Measurements from ENCODE around the gene DLGAP5. TPM values are rescaled to one million over a fixed set of nuclear protein-coding genes. Genes with fewer than 3 reads are reported as not detected.

The DLGAP5 gene
- total RNA-seq, 1 donor from 2014 or later = 4.9 TPM

DNA sequence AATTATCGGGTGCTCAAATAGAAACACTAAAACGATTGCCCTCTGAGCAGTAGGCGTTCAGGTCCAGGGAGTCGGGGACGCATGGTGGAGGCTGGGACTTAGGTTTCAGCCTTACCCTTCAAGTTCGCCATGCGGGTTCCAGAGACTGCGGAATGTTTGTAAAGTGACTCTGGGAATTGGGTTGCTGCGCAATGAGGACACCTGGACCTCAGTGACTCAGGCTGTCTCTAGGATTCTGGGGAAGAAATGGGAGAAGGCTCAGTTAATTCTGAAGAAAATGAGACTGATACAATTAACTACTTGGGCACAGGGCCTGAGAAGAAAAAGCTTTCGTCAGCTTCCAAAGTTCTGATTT lies 61.2 kb downstream of the DLGAP5 start:
- DNase-seq (ENCODE audit: low spot score in 2 of 2) = no peak
- no peak for FAIRE-seq

GRCh38 chr14:55129428-55130195 lies 61.8 kb downstream of the DLGAP5 start:
- DNase-seq (ENCODE audit: low spot score in 2 of 2) (peak in 1 of 2 donors; percentile 40), FAIRE-seq (no peak)

DNA sequence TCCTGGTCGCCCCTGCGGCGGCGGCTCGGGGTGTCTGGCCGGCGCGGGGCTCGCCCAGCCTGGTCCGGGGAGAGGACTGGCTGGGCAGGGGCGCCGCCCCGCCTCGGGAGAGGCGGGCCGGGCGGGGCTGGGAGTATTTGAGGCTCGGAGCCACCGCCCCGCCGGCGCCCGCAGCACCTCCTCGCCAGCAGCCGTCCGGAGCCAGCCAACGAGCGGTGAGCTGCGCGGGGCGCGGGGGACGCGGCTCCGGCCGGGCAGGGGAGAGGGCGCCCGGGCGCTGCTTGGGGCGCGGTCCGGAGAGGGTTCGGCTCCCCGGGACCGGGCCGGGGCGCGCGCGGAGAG lies 62.3 kb downstream of the DLGAP5 start, which contains the start of gene LGALS3:
TSS of gene LGALS3 (plus strand) at position 167 of the 342 bp plus-strand sequence. CDS start 8,122 bp downstream, outside the sequence.
- FAIRE-seq = no peak
- DNase-seq (ENCODE audit: low spot score in 2 of 2) = peak; percentile 67 to 68

DNA sequence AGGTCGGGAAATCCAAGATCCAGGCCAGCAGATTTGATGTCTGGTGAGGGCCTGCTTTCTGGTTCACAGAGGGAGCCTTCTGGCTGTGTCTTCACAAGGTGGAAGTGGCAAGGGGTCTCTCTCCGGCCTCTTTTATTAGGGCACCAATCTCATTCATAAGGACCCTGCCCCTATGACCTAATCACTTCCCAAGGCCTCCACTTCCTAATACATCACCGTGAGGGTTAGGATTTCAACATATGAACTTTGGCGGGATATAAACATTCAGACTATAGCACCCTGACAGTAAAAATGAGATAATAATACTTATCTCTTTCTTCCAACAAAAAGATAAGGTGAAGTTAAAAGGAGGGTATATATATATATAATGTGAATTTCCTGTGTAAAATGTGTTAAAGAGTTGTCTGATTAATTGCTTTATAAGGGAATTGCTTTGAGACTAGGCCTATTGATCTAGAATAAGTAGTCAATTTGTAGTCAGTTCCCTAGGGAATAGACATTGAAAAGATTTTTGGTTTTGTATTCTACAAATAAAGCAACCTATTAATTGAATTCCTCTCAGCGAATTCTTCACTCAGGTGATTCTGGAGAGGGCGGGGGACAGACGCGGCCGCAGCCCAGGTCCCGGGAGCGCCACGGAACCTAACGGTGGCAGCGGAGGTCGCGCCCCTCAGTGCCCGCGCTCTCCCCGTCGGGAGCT lies 62.8 kb downstream of the DLGAP5 start:
- FAIRE-seq (no peak), DNase-seq (ENCODE audit: low spot score in 2 of 2) (no peak)

GRCh38 chr14:55127460-55127951 lies 63.9 kb downstream of the DLGAP5 start:
- DNase-seq (ENCODE audit: low spot score in 2 of 2) (no peak), FAIRE-seq (no peak)

DNA sequence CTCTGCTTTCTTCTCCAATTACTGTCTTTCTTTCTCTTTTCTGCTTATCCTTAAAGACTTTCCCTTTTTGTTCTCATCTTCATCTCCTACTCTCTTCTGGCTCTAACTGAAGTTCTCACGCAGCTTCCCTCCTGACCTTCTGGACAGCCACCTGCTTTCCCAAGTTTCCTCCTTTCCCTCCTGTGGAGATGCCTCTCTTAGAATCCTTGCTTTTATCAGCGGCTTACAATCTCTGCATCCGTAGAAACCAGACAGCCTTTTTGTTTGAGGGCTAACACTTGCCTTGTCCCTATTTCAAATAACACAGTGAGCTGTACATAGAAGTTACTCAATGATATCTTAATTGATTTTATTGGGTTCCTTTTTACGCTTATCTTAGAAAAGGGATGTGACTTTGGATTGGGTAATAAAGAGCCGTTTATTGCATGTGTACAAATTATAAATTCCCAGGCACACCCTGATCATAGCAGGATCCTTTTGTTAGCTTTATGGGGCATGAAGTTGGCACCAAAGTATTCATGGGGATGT lies 64.4 kb downstream of the DLGAP5 start:
- no peak for DNase-seq (ENCODE audit: low spot score in 2 of 2)
- FAIRE-seq = no peak

DNA sequence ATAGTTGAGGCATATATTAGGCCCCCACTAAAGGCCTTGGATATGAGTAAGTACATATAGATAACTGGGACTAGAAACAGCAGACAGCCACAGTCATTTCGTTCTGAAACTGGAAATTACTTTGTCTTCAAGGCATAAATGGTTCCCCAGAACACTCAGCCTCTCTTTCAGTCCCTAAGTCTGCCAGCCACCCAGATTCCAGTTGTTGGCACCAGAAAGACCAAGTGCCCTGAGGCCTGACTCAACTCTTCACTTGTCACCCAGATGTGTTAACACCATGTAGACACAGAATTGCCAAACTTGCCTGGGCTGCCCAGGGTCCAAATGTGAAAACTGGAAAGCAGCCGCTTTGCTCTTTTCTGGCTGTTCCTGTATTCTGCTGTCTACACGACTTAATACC lies 65.4 kb downstream of the DLGAP5 start:
- FAIRE-seq = no peak
- no peak for DNase-seq (ENCODE audit: low spot score in 2 of 2)

DNA sequence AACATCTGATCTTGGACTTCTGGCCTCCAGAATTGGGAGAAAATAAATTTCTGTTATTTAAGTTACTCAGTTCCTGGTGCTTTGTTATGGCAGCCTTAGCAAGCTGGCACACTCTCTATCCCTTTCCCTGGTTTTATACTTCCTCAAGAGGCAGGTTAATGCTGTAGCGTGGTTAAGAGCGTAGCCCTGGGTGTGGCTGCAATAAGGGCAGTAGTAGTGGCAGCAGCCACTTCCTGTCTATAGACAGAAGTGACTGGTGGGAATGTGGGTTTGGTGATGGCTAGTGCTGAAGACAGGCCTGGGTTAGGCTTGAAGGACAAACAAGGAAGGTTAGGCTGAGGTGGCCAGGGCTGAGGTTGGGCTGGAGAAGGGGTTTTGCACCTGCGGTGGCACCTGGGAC lies 66.0 kb downstream of the DLGAP5 start:
- FAIRE-seq (no peak), DNase-seq (ENCODE audit: low spot score in 2 of 2) (no peak)

GRCh38 chr14:55124774-55125386 lies 66.5 kb downstream of the DLGAP5 start:
- DNase-seq (ENCODE audit: low spot score in 2 of 2) (no peak), FAIRE-seq (no peak)

DNA sequence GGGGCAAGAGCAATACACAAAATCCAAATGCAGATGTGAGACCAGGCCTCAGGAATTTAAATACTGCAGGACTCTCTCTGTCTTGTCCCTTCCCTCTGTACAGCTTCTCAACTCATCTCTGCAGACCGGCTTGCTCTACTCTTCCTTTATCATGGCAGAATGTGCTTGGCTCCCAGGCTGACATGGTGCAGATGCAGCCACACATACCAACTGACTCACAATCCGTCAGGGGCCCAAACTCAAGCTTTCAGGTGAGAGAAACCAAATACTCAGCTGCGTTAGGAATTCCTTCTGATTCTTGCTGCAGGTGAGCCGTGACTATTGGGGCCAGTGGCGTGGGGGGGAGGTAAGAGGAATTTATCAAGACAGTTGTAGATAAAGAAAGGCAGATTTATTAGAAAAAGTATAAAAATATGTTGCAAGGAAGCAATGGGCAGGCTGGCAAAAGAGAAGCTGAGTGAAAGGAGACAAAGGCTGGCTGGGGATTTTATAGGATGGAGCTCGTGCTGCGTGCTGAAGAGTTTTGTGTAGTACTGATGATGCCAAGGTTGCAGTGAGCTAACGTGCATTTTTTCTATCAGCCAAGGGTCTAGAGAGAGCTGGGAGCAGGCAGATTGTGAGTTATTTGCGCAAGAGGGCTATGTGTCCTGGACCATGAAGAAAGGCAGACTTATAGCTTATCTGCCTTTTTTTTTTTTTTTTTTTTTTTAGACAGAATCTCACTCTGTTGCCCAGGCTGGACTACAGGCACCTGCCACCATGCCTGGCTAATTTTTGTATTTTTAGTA lies 67.3 kb downstream of the DLGAP5 start:
- no peak for DNase-seq (ENCODE audit: low spot score in 2 of 2)
- FAIRE-seq = no peak

DNA sequence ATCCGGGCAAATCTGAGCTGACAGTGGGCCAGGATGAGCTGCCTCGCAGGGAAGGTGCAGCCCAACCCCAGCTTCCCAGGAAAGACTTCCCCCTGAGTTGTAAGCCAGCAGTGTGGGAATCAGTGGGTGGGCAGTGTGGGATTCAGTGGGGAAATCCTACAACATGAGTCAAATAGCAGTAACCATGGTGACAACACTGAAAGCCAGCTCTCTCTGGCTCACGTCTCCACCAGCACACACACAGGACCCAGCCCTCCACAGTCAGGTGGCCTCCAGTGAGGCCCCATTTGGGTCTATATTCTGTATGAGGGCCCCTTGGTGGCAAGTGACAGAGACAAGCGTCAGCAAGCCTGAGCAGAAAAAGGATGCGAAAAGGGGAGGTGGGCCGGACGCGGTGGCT lies 68.3 kb downstream of the DLGAP5 start:
- DNase-seq (ENCODE audit: low spot score in 2 of 2) (peak in 1 of 2 donors; percentile 39), FAIRE-seq (no peak)

- FAIRE-seq (no peak), DNase-seq (ENCODE audit: low spot score in 2 of 2) (no peak)
Measured at GRCh38 chr14:55122440-55122986, 68.9 kb downstream of the DLGAP5 start.

GRCh38 chr14:55121628-55122439 lies 69.6 kb downstream of the DLGAP5 start:
- FAIRE-seq (no peak), DNase-seq (ENCODE audit: low spot score in 2 of 2) (no peak)

DNA sequence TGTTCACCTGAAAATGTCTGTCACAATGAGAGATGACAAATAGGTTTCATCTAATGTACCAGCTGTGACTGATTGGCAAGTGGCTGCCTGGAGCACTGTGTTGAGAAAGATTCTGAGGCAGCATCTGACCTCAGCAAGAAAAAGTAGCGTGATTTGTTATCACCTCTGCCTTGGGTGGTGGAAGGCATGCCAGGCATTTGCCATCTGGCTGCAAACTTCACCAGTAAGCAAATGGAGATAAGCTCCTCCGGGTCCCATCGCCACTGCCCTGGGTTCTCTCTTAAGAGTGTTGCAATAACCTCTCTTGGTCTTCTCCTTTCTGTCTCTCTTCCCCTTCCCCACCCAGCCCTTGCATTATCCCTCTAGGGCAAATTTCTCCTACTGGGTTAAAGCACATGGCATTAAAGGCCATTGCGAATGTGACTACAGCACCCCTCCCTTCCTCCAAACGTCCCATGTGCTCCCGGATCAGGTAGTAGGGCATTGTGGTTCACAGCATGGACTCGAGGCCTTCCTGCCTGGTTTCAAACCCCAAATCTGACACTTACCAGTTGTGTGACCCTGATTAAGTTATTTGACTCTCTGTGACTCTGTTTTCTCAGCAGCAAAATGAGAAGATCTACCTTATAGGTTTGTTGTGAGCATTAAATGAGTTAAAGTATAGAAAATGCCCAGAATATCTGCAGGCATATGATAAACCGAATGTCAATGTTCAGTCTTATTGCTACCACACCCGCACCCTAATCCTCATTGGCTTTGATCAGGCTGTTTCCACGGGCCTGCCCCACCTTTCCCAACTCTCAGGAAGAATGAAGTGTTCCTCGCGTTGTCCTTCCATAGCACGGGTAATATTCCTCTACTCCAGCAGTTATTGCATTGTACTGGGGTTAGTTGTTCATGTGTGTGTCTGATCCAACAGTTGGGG lies 70.6 kb downstream of the DLGAP5 start:
- DNase-seq (ENCODE audit: low spot score in 2 of 2) (no peak), FAIRE-seq (no peak)

DNA sequence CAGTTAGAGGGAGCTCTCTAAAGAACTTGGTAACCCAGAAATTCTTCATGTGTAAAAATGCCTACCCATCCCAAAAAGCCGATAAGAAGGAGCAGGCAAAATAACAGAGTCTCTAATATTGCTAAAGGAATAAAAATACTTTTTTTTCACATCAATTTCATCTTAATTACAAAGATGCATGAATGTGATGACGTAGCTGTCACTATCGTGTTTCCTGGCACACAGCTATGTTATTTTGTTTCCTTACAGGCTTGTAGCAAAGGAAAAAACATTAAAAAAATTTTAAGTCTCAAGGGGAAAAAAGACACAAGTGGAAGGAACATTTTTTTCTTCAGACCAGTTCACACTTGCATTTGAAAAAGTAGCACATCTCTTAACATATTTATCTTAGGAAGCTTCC lies 72.6 kb downstream of the DLGAP5 start:
- DNase-seq (ENCODE audit: low spot score in 2 of 2) = no peak
- FAIRE-seq = no peak

GRCh38 chr14:55117803-55118441 lies 73.5 kb downstream of the DLGAP5 start:
- FAIRE-seq (no peak), DNase-seq (ENCODE audit: low spot score in 2 of 2) (no peak)

- DNase-seq (ENCODE audit: low spot score in 2 of 2) (no peak), FAIRE-seq (no peak)
Measured at GRCh38 chr14:55116246-55117030, 74.9 kb downstream of the DLGAP5 start.

All from frontal cortex (tissue), 4 donors.